HepG2 (cell line): ENCODE results near the gene AGPAT2. TPM values are rescaled to one million over a fixed set of nuclear protein-coding genes. Genes with fewer than 3 reads are reported as not detected.
A peak's percentile ranks its signal among the peaks of the same experiment; 100 is the strongest.

Source experiments
- ATAD3A ChIP-seq: sonication (generic); formaldehyde crosslinking; IDR thresholded peaks from 2 replicates; pipeline ENCODE4 v1.4.0; 2020; ENCODE audit warnings: missing genetic modification reagents
- EZH2 ChIP-seq: conservative IDR thresholded peaks from 2 replicates; pipeline ENCODE4 v1.6.1; 2012; ENCODE audit warnings: mild to moderate bottlenecking, low read depth, low read length, moderate library complexity
- HNF4G ChIP-seq, 2 experiments: sonication (generic) in 1 of 2; formaldehyde crosslinking in 1 of 2; IDR thresholded peaks; 2 replicates each; pipeline versions ENCODE4 v1.4.0 to v1.6.1; 2011 to 2020; ENCODE audit warnings: borderline replicate concordance in 2 of 2, low read depth in 2 of 2, mild to moderate bottlenecking in 2 of 2, low read length in 1 of 2, missing genetic modification reagents in 1 of 2, moderate library complexity in 1 of 2
- KAT2B ChIP-seq: fragments of 150-350 bp; IDR thresholded peaks from 2 replicates; pipeline ENCODE4 v1.6.1; 2014; ENCODE audit warnings: low read depth, low read length, borderline replicate concordance
- NFATC3 ChIP-seq: sonication (generic); formaldehyde crosslinking; IDR thresholded peaks from 2 replicates; pipeline ENCODE4 v1.5.1; 2020; ENCODE audit warnings: mild to moderate bottlenecking, missing genetic modification reagents
- NR1H2 ChIP-seq: sonication (generic); formaldehyde crosslinking; IDR thresholded peaks from 2 replicates; pipeline ENCODE4 v1.8.1; 2022; ENCODE audit warnings: low read depth, missing genetic modification reagents, borderline replicate concordance
- SNRNP70 ChIP-seq: fragments of 200-400 bp; formaldehyde crosslinking; IDR thresholded peaks from 2 replicates; pipeline ENCODE4 v1.6.1; 2017; ENCODE audit warnings: mild to moderate bottlenecking, low read depth, low read length, moderate library complexity
- XRCC5 ChIP-seq: fragments of 200-400 bp; formaldehyde crosslinking; optimal IDR thresholded peaks from 2 replicates; pipeline ENCODE3; 2017; ENCODE audit warnings: mild to moderate bottlenecking, low read length
- ZNF234 ChIP-seq: sonication (generic); formaldehyde crosslinking; conservative IDR thresholded peaks from 2 replicates; pipeline ENCODE4 v1.5.1; 2020; ENCODE audit warnings: mild to moderate bottlenecking, missing genetic modification reagents
- ZNF337 ChIP-seq: sonication (generic); formaldehyde crosslinking; IDR thresholded peaks from 2 replicates; pipeline ENCODE4 v1.5.1; 2020; ENCODE audit warnings: missing genetic modification reagents, low read depth, mild to moderate bottlenecking, borderline replicate concordance
- ZNF768 ChIP-seq: sonication (generic); formaldehyde crosslinking; IDR thresholded peaks from 2 replicates; pipeline ENCODE4 v1.4.0; 2020; ENCODE audit warnings: missing genetic modification reagents
- ZNF780A ChIP-seq: sonication (generic); formaldehyde crosslinking; IDR thresholded peaks from 2 replicates; pipeline ENCODE4 v1.8.0; 2022; ENCODE audit warnings: mild to moderate bottlenecking, missing genetic modification reagents, moderate library complexity
- ZSCAN12 ChIP-seq: sonication (generic); formaldehyde crosslinking; IDR thresholded peaks from 2 replicates; pipeline ENCODE4 v1.9.0; 2021; ENCODE audit warnings: mild to moderate bottlenecking, missing genetic modification reagents
- polyA plus RNA-seq, 8 experiments: library from polyadenylated mRNA; depleted of rRNA in 3 of 8; stranded (reverse) in 7 of 8; unstranded in 1 of 8; fragments of >200 nt; fragmentation: Illumina TruSeq in 4 of 8; extraction: Trizol in 4 of 8; gene quantifications; 2 replicates each; pipeline versions ENCODE4 v1.2.1 to v1.2.3, GENCODE V29; 2011 to 2016; ENCODE audit warnings: low read depth in 4 of 8, missing spikeins in 1 of 8, mixed read lengths in 1 of 8; ENCODE audit not compliant: insufficient read depth in 1 of 8
- total RNA-seq, 5 experiments: library from RNA; depleted of rRNA; stranded (reverse); fragments of >200 nt; fragmentation: Illumina TruSeq; extraction: Trizol; gene quantifications; 2 replicates each; pipeline ENCODE4 v1.2.3, GENCODE V29; 2016; ENCODE audit warnings: low read depth in 1 of 5
- TF ChIP-seq, protein P1 (sequence below), 2 experiments: sonication (generic) in 1 of 2; formaldehyde crosslinking in 1 of 2; IDR thresholded peaks; 2 replicates each; pipeline versions ENCODE4 v1.4.0 to v1.6.1; 2018 to 2020; ENCODE audit warnings: missing genetic modification reagents in 2 of 2, borderline replicate concordance in 1 of 2, low read depth in 1 of 2, mild to moderate bottlenecking in 1 of 2, missing biosample characterization in 1 of 2
- TF ChIP-seq, protein P2 (sequence below): sonication (generic); formaldehyde crosslinking; IDR thresholded peaks from 2 replicates; pipeline ENCODE4 v1.4.0; 2020; ENCODE audit warnings: missing genetic modification reagents
- TF ChIP-seq, protein P3 (sequence below): conservative IDR thresholded peaks from 2 replicates; pipeline ENCODE4 v1.6.1; 2018; ENCODE audit warnings: missing genetic modification reagents
- TF ChIP-seq, protein P4 (sequence below): sonication (generic); formaldehyde crosslinking; IDR thresholded peaks from 2 replicates; pipeline ENCODE4 v1.8.1; 2022; ENCODE audit warnings: mild to moderate bottlenecking, missing genetic modification reagents
- TF ChIP-seq, protein P5 (sequence below): sonication (generic); formaldehyde crosslinking; IDR thresholded peaks from 2 replicates; pipeline ENCODE4 v1.4.0; 2020; ENCODE audit warnings: missing genetic modification reagents, borderline replicate concordance

Gene AGPAT2
- total and polyA plus RNA-seq, 2 of the 13 experiments (the other 11 are each of a cell fraction or from before 2014, with no cell fraction given), result 3.9 to 25.8 TPM

DNA sequence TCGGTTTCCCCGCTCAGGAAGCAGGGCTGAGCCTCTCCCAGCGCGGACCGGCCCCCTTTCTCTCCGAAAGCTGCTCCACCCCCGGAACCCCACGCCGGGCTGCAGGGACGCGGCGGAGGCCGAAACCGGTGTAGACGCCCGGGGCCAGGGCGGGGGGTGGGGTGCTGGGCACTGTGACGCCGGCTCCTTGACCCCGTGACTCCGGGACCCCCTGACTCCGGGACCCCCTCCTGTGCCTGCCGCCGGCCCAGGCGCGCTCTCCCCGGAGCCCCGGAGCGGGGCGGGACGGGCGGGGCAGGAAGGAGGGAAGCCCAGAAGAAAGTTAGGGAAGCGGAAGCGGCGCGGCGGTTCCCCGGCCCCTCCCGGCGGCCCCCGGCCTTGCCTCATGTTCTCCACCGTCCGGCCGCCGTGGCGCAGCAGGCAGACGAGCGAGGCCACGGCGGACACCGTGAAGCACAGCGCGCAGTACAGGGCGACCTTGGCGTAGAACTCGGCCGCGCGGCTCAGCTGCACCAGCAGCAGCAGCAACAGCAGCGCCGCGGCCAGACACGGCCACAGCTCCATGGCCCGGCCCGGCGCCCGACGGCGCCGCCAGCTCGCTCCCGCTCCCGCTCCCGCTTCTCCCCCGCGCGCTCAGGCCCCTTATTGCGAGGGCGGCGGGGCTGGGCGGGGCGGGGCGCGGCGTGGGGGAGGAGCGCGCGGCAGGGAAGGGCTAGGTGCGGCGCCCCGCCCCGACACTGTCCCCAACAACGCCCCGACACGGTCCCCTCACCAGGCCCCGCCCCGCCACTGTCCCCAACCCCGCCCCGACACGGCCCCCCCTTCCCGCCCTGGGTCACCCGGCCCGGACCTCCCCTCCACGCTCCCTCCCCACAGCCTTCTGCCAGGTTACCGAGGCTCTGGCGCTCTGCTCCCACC is at the start of gene AGPAT2 (continued):
- TF ChIP-seq, protein P1, sequence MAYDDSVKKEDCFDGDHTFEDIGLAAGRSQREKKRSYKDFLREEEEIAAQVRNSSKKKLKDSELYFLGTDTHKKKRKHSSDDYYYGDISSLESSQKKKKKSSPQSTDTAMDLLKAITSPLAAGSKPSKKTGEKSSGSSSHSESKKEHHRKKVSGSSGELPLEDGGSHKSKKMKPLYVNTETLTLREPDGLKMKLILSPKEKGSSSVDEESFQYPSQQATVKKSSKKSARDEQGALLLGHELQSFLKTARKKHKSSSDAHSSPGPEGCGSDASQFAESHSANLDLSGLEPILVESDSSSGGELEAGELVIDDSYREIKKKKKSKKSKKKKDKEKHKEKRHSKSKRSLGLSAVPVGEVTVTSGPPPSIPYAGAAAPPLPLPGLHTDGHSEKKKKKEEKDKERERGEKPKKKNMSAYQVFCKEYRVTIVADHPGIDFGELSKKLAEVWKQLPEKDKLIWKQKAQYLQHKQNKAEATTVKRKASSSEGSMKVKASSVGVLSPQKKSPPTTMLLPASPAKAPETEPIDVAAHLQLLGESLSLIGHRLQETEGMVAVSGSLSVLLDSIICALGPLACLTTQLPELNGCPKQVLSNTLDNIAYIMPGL (CRISPR knock-in tag; IDR thresholded peaks at IDR 0.05; ENCODE audit: borderline replicate concordance in 1 of 2, low read depth in 1 of 2), result 0 out of 4 replicates have a peak, but pooled peaks of 1 of the 2 experiments have one; percentile 17
- TF ChIP-seq, protein P2, sequence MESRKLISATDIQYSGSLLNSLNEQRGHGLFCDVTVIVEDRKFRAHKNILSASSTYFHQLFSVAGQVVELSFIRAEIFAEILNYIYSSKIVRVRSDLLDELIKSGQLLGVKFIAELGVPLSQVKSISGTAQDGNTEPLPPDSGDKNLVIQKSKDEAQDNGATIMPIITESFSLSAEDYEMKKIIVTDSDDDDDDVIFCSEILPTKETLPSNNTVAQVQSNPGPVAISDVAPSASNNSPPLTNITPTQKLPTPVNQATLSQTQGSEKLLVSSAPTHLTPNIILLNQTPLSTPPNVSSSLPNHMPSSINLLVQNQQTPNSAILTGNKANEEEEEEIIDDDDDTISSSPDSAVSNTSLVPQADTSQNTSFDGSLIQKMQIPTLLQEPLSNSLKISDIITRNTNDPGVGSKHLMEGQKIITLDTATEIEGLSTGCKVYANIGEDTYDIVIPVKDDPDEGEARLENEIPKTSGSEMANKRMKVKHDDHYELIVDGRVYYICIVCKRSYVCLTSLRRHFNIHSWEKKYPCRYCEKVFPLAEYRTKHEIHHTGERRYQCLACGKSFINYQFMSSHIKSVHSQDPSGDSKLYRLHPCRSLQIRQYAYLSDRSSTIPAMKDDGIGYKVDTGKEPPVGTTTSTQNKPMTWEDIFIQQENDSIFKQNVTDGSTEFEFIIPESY, result no peak
- no peak for TF ChIP-seq NFATC3 (CRISPR knock-in tag)
- TF ChIP-seq HNF4G (IDR thresholded peaks at IDR 0.05; ENCODE audit: borderline replicate concordance, low read depth, low read length), result no peak
- TF ChIP-seq HNF4G (CRISPR knock-in tag; IDR thresholded peaks at IDR 0.05; ENCODE audit: borderline replicate concordance, low read depth), result no peak
- no peak for TF ChIP-seq ZNF337
- TF ChIP-seq, protein P3, sequence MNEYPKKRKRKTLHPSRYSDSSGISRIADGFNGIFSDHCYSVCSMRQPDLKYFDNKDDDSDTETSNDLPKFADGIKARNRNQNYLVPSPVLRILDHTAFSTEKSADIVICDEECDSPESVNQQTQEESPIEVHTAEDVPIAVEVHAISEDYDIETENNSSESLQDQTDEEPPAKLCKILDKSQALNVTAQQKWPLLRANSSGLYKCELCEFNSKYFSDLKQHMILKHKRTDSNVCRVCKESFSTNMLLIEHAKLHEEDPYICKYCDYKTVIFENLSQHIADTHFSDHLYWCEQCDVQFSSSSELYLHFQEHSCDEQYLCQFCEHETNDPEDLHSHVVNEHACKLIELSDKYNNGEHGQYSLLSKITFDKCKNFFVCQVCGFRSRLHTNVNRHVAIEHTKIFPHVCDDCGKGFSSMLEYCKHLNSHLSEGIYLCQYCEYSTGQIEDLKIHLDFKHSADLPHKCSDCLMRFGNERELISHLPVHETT (CRISPR knock-in tag), result no peak
- no peak for TF ChIP-seq ATAD3A (CRISPR knock-in tag)
- TF ChIP-seq ZNF780A, result no peak
- no peak for TF ChIP-seq EZH2
- no peak for TF ChIP-seq ZNF234 (CRISPR knock-in tag)
- no peak for TF ChIP-seq KAT2B
- TF ChIP-seq NR1H2 (CRISPR knock-in tag), result no peak
- TF ChIP-seq ZNF768 (CRISPR knock-in tag), result peak; percentile 36; the same call in 1 of the 2 replicates
- TF ChIP-seq, protein P4, sequence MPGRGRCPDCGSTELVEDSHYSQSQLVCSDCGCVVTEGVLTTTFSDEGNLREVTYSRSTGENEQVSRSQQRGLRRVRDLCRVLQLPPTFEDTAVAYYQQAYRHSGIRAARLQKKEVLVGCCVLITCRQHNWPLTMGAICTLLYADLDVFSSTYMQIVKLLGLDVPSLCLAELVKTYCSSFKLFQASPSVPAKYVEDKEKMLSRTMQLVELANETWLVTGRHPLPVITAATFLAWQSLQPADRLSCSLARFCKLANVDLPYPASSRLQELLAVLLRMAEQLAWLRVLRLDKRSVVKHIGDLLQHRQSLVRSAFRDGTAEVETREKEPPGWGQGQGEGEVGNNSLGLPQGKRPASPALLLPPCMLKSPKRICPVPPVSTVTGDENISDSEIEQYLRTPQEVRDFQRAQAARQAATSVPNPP (CRISPR knock-in tag), result no peak
- TF ChIP-seq SNRNP70, result no peak
- no peak for TF ChIP-seq ZSCAN12 (CRISPR knock-in tag)
- TF ChIP-seq XRCC5, result no peak
- TF ChIP-seq, protein P5, sequence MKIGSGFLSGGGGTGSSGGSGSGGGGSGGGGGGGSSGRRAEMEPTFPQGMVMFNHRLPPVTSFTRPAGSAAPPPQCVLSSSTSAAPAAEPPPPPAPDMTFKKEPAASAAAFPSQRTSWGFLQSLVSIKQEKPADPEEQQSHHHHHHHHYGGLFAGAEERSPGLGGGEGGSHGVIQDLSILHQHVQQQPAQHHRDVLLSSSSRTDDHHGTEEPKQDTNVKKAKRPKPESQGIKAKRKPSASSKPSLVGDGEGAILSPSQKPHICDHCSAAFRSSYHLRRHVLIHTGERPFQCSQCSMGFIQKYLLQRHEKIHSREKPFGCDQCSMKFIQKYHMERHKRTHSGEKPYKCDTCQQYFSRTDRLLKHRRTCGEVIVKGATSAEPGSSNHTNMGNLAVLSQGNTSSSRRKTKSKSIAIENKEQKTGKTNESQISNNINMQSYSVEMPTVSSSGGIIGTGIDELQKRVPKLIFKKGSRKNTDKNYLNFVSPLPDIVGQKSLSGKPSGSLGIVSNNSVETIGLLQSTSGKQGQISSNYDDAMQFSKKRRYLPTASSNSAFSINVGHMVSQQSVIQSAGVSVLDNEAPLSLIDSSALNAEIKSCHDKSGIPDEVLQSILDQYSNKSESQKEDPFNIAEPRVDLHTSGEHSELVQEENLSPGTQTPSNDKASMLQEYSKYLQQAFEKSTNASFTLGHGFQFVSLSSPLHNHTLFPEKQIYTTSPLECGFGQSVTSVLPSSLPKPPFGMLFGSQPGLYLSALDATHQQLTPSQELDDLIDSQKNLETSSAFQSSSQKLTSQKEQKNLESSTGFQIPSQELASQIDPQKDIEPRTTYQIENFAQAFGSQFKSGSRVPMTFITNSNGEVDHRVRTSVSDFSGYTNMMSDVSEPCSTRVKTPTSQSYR (CRISPR knock-in tag), result no peak
